ENCODE data around the gene PUSL1.

DNA sequence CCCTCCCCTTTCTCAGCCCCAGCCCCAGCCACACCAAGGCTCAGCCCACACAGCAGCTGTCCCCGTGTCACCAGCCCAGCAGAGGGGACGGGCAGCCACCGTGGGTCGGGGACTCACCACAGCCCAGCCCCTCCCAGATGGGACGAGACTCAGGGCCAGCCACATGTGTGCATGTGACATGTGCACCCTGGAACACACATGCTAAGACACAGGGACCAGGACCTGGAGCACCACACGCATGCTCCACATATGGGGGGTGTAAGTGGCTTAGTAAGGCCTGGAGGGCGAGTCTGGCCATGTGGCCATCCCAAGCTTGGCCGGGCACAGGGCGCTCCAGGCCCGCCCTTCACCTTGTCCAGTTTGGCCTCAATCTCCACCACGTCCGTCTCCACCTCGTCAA is 4.7 kb upstream of the PUSL1 start:
- TF ChIP-seq TAF1 (IDR thresholded peaks at IDR 0.05; ENCODE audit: borderline replicate concordance, low read depth, low read length) (no peak), POLR2A (IDR thresholded peaks at IDR 0.05; ENCODE audit: low read depth, low read length) (no peak), POLR2AphosphoS5 (IDR thresholded peaks at IDR 0.05; ENCODE audit: low read depth, low read length) (no peak)
